Measurements from ENCODE around the gene CALCOCO2.
"Not testable (repeated sequence)": the region's sequence is repeated elsewhere in the genome, so short reads cannot be mapped to it uniquely, and the experiment has no call there.

CALCOCO2 gene

DNA sequence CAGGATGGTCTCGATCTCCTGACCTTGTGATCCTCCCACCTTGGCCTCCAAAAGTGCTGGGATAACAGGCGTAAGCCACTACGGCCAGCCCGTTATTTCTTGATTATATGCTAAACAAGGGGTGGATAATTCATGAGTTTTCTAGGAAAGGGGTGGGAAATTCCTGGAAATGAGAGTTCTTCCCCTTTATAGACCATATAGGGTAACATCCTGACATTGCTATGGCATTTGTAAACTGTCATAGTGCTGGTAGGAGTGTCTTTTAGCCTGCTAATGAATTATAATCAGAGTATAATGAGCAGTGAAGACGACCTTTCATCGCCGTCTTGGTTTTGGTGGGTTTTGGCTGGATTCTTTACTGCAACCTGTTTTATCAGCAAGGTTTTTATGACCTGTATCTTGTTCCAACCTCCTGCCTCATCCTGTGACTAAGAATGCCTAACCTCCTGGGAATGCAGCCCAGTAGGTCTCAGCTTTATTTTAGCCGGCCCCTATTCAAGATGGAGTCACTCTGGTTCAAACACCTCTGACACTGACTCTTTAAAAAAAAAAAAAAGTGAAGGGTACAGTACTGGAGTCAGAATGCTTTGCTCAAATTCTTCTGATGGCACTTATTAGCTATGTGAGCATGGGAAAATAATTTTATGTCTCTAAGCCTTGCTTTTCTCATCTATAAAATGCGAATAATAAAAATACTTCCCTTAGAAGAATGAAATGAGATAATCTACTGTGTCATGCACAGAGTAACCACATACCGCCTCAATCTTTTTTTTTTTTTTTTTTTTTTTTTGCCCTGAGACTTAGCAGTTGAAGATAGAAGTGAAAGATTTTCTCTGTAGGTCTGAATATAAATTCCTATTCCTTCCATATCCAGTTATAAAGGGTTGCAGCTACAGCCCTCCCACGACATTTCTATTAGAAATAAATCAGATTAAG, 5.1 kb upstream of the CALCOCO2 start:
- DNase-seq, result no peak

DNA sequence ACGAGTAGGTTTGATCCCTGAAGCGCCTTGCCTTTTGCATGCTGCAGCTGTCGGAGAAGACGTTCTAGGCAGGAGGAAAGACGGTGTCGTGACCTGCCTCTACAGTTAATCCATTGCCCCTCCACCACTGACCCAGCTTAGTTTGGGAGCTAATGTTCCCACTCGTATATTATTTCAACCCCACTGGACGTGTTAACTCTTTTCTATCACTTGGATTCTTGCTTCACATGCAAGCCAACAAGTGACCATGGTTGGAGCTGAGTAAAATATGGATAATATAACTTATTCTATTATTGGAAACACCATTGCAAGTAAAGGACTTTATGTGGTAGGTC, 681 bp downstream of the CALCOCO2 start:
- no peak for DNase-seq

DNA sequence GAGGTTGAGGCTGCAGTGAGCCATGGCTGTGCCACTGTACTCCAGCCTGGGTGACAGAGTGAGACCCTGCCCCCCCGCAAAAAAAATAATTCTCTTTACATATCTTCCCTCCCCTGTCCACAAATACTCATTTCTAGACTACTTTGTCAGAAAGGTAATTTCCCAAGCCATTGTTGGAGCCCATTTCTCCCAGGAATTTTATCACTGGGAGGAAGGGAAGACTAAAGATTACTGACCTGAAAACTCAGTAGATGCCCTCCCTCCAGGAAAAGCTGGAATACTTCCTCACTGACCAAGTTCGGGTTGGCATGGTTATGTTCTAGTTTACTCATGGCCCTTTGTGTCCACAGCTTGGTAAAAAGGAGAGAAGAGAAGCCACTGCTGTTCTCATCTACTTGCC, 4.1 kb downstream of the CALCOCO2 start:
- DNase-seq, result no peak

DNA sequence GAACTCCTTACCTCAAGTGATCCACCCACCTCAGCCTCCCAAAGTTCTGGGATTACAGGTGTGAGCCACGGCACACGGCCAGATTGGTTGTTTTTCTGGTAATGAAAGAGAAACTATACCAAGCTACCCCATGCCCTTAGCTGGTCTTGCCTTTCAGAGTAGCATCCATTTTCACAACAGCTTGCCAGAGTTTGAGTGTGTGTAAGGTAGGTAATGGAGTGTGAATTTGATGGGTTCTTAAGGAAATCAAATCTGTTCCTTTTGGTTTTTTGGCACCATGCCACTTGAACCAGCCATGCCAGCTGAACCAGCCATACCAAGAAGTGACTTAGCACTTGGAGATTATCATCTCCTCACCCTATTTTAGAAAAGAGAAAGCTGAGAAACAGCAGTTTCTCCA, 5.1 kb downstream of the CALCOCO2 start:
- peak; percentile 89 for DNase-seq

DNA sequence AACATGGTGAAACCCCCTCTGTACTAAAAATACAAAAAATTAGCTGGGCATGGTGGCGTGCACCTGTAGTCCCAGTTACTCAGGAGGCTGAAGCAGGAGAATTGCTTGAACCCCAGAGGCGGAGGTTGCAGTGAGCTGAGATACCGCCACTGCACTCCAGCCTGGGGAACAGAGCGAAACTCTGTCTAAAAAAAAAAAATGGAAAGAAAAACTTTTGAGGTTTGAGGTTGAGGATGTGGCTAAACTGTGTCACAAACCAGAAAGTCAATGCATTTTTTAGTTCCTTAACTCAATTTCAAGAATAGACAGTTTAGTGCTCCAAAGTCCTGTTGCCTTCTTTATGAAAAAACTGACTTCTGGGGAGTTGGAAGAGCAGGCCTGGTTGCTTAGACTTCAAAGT, 6.6 kb downstream of the CALCOCO2 start:
- DNase-seq, result not testable (repeated sequence)

DNA sequence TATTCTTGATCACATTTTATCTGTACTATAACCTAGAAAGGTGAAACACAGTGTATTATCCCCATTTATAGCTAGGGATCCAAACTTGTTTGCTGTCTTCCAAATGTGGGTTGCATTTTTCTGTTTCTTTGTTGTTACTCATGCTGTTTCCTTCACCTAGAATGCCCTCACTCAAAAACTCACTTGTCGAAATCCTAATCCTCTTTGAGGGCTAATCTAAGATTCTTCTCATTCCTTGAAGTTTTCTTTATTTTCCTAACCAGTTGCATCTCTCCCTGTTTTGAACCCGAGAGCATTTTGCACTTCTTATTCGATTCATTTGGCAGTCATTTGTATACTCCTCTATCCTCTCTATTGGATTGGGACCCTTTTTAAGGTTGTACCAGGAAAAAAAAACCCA, 9.6 kb downstream of the CALCOCO2 start:
- no peak for DNase-seq

DNA sequence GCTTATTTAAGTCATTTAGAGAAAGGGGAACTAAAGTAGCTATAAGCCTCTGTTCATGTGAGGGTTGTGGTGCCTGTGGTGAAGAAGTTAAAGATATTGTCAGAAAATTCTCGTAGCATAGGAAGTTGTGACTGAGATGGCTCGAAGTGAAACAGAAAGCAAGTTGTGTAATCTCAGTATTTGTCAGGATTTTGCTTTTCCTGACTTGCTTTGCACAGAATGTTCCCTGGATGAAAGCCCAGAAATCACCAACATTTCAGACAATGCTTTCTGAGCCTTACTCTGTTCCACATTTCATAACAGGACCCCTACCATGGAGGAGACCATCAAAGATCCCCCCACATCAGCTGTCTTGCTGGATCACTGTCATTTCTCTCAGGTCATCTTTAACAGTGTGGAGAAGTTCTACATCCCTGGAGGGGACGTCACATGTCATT, 10.6 kb downstream of the CALCOCO2 start:
- DNase-seq, result no peak

DNA sequence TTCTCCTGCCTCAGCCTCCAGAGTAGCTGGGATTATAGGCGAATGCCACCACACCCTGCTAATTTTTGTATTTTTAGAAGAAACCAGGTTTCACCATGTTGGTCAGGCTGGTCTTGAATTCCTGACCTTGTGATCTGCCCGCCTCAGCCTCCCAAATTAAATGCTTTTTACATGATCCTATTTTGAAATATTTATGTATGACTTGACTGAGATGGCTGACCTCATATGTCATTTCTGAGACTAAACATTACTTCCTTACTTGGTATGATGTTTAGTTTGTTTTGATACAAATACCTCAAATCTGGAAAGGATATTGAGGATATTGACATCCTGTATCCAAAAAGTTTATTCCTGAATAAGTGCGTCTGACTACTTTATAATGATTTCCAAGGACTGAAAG, 11.9 kb downstream of the CALCOCO2 start:
- DNase-seq, result no peak

DNA sequence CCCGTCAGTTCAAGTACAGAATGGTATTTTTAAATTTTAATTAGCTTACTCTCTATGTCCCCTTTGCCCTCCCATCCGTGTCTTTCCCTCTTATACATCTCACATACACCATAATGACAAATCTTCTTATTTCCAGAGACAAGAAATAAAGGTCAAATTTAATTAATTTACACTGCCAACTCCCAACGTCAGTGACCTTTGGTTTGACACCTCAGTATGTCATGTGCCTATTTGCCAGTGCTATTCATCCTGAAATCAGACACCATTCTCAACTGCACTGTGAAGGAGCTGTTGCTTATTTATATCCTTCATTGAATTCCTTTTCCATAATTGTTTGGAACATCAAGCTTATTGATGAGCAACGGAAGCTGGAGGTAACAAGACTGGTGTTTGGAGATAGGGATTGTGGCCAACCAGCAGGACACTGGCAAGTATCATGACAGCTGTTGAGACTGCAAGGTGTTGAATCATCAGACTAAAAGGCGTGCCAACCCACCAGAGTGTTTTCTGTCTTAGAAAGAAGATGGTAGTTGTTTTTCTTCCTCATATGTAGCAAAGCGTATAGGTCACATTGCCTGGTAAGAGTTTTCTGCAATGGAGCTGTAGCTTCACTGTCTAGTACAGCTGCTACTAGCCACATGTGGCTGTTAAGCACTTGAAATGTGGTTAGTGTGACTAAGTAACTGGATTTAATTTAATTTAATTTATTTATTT, 12.5 kb downstream of the CALCOCO2 start:
- DNase-seq, result no peak

DNA sequence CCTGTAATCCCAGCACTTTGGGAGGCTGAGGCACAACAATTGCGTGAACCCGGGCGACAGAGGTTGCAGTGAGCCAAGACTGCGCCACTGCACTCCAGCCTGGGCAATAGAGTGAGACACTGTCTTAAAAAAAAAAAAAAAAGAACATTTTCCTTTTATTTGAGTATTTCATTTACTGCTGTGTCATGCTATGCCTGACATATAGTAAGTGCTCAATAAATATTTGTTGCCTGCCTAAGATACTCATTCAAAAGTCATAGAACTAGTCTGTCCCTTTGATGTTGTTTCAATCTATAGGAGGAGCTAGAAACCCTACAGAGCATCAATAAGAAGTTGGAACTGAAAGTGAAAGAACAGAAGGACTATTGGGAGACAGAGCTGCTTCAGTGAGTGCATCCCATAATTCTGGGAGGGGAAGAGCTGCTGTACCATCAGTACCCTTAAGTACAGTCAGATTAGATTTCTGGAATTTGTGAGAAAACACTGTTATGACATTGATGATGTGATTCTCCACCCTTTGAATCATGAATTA, 20.0 kb downstream of the CALCOCO2 start:
- DNase-seq, result no peak

DNA sequence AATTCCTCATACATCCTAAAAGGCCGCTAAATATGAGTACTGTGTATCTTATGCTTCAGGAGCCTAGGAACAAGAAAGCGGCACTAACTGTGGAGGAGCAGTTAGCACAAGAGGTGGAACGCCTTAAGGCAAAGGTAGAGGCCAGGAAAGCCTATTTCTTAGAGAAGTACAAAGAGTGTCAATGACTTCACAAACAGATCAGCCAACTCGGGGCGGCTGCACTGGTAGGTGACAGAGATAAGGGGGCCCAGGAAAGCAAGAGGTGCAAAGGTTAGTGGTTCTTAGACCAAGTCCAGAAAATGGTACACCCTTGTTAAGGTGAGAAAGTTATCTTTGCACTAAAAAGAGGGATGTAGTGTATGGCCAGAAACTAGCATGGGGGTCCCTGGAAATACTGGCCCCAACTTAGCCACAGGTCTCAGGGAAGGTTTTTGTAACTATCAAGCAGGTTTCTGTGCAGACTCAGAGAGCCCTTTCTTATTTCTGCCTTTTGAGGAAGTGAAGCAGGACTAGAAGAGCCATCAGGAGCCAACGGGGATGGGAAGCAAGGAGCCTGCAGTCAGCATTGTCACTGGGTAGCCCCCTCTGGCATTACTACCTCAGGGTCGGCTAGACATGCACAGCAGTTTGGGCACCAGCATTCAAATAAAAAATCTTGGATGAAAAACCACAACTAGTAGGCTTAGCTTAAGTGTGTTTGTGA, 24.1 kb downstream of the CALCOCO2 start:
- DNase-seq, result no peak

DNA sequence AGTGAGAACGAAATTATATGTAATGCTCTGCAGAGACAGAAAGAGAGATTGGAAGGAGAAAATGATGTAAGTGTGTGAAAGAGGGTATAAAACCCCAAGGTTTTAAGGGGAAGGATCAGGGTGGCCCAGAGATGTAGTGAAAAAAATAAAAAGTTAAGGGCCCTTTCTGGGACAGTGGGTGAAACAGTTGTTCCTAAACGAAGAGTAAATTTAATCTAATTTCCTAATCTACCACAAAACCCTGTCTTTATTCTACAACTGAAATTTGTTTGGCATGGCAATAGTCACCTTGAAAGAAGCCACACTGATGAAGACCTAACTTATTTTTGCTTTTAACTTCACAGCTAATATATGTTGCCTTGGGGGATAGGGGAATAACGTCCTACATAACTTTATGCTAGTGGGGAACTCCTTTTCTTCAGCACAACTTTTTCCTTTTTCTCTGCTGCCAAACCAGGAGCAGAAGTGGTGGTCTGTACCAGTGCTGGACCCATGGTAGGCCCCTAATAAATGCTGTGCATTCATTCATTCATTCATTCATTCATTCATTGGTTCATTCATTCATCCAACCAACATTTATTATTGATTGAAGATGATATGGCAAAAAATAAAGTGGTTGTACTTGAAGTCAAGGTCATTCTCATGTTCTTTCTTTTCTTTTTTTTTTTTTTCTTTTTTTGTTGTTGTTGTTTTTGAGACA, 25.4 kb downstream of the CALCOCO2 start:
- no peak for DNase-seq

DNA sequence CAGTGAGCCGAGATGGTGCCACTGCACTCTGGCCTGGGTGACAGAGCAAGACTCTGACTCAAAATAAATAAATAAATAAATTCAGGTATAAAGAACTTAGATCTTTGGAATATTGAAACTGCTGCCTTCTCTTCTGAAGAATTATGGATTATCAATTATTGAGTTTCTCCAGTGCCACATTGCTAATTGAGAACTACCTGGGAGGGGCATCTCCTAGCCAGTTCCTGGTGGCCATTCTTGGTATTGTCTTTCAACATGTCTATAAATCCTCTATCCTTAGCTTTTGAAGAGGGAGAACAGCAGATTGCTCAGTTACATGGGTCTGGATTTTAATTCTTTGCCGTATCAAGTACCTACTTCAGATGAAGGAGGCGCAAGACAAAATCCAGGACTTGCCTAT, 29.2 kb downstream of the CALCOCO2 start:
- peak; percentile 76 for DNase-seq

DNA sequence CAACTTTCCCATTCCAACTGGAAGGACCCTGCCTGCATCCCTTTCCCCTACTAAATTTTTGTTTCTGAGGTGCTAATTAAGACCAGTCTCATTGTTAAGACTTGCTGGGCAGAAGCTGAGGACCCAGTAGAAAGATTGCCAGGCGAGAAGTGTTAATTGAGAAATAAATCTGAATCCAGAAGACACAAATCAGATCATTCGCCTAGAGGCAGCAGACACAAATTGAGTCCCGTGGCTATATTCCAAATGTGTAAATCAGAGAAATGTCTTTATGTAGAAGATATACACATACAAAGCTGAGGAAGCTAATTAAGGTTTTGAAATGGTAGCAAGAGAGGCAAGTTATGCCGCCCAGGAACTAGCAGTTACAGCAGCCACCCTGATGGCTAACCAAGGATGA, 29.6 kb downstream of the CALCOCO2 start:
- no peak for DNase-seq

DNA sequence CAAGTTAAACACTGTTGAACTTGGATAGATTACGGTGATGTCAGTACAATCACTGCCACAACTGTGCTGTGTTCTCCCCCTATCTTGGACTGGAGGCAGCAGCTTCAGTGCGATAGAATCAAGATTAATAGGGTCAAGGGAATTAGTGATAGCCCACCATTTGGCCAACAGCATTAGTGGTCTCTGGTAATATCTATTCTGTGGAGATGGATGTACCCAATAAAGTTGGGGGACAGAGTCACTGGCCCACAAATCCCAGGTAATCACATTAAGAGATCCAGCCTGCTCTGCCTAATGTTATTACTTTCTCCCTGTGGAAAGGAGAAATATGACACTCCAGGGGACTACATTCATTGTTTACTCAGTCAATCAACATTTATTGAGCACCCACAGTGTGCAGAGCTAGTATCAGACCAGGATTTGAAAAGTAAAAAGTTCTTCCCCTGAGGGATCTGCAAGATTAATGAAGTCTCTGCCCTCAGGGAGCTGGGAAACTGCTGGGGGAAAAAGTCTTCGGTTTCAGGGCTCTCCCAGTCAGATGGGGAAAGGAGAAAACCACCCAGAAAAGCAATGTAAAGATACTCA, 38.2 kb downstream of the CALCOCO2 start:
- no peak for DNase-seq

DNA sequence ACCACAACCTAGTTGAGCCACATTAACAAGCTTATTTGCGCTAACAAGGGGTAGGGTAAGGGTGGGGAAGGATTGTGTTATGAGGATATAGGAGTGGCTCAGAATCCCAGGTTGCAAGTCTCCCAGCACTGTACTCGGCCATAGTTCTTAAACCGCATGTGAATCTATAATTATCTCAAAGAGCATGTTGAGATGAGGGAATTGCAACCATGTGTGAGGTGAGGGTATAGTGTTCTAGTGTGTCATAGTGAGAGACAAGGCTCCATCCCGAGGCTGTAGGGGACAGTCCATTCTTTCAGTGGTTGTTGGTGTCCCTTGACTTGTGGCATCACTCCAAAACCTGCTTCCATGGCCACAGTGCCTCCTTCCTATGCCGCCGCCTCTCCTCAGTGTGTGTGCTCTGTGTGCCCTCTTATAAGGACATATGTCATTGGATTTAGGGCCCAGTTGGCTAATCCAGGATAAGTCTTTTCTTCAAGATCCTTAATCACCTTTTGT, 39.0 kb downstream of the CALCOCO2 start:
- peak; percentile 97 for DNase-seq

DNA sequence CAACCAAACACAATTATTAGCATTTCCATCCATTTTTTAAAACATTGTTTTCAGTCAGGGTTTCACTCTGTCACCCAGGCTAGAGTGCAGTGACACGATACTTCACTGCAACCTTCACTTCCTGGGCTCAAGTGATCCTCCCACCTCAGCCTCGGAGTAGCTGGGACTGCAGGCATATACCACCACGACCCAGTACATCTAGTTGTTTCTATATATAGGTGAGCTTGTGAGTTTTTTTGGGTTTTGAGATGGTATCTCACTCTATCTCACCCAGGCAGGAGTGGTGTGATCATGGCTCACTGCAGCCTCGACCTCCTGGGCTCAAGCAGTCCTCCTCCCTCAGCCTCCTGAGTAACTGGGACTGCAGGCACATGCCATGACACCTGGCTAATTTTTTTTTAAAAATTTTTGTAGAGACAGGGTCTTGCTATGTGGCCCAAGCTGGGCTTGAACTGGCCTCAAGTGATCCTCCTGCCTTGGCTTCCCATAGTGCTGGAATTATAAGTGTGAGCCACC, 40.3 kb downstream of the CALCOCO2 start:
- DNase-seq, result no peak

DNA sequence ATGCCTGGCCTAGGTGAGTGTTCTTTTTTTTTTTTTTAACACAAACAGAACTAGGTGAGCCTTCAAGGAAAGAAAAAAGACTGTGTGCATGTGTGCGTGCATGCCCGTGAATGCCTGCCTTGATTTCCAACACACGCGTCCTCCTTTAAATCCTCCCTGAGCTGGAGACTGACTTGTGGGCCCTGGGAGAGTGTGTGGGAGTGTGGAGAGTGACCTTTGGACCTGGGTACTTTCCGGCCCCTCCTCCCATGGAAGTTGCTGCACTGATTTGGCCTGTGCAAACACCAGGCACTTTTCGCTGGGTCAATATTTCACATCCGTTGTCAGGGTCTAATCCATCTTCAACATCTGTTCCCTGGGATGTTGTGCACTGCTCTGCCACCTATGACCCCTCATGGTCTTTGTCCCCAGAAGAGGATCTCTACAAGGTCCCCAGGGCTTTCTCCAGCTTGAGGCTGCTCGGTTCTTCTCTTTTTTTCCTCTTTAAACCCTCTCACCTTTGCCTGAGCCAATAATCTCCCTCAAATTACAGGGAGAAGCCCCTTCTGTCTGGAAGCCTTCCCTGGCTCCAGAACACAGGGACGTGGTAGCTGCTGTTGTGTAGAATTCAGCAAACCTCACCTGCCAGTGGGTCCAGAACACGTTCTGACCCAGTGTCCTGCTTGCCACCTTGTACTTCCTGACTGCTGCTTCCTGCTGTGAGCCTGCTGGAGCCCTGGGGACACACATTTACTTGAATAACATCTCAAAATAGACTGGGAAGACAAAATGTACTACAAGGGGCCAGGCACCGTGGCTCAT, 40.9 kb downstream of the CALCOCO2 start:
- peak; percentile 69 for DNase-seq

DNA sequence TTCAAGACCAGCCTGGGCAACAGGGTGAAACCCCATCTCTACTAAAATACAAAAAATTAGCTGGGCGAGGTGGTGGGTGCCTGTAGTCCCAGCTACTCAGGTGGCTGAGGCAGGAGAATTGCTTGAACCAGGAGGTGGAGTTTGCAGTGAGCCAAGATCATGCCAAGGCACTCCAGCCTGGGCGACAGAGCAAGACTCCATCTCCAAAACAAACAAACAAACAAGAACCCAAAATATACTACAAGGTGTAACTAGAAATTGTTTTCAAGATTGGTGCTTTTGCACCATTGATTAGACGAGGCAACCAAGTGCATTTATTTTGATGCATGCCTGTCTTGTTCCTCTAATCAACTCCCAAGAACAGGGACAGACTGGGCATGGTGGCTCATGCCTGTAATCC, 41.6 kb downstream of the CALCOCO2 start:
- DNase-seq, result not testable (repeated sequence)

DNA sequence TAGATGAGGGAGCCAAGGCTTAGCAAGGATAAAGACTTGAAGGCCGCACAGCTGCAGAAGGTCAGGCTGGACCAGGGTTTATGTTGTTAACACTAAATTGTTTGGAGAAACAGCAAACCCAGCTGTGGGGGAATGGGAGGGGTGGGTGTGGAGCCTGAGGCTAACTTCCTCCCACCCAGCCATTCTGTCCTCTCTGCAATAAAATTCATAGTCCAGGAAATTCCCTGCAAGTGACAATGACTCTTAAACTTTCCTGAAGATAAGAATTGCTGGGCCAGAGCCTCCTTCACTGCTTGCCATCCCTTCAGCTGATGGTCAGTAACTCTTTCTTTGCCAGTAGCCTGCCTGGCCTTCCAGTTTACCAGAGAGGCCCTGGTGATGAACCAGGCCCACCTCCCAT, 42.4 kb downstream of the CALCOCO2 start:
- DNase-seq, result no peak
